ENCODE measurements around the gene FOXI1. TPM values are rescaled to one million over a fixed set of nuclear protein-coding genes. Genes with fewer than 3 reads are reported as not detected.

The FOXI1 gene
- total RNA-seq, 1 experiment from 2014 or later: not detected

- ChIA-PET RAD21 (ENCODE audit: low non-redundant PET in 1 of 2, low total read pairs in 2 of 2, uncharacterized antibody in 2 of 2, unreplicated experiment in 2 of 2) (no interaction called here), POLR2A (no interaction called here), CTCF (no interaction called here)
- DNase-seq (ENCODE audit: low read depth, low spot score): no peak
- Histone ChIP-seq H3K9ac (ENCODE audit: low read length) (no peak overlapping the region), H3K9me3 (ENCODE audit: control insufficient read depth in 1 of 2, insufficient read depth in 1 of 2, low read depth in 1 of 2, low read length in 2 of 2) (no peaks in the 10 kb centered on the region), H3K79me2 (ENCODE audit: insufficient read depth, low read length) (no peaks in the 10 kb centered on the region), H3K9me2 (ENCODE audit: insufficient read depth) (no peaks in the 10 kb centered on the region), H3K36me3 (ENCODE audit: control insufficient read depth in 1 of 2, insufficient read depth in 2 of 2, low read length in 2 of 2) (no peaks in the 10 kb centered on the region), H2AFZ (ENCODE audit: low read depth, low read length, poor library complexity, severe bottlenecking) (no peak overlapping the region), H3K27me3 (ENCODE audit: insufficient read depth, low read length) (no peaks in the 10 kb centered on the region), H3K4me1 (ENCODE audit: control insufficient read depth in 1 of 2, insufficient read depth in 2 of 2, low read length in 2 of 2) (peaks cover 0 to 5% of the 10 kb centered on the region in 2 experiments; a peak in 1 of 4 replicates), H4K20me1 (ENCODE audit: insufficient read depth) (no peaks in the 10 kb centered on the region), H3K27ac (ENCODE audit: low read depth, low read length) (no peak overlapping the region), H3K4me3 (replicated peaks in 1 of 2; ENCODE audit: low read depth in 1 of 2, low read length in 2 of 2) (no peak overlapping the region), H3K4me2 (ENCODE audit: low read length) (peak overlapping the region; percentile 17)
- ATAC-seq: no peak
- TF ChIP-seq ZNF274 (IDR thresholded peaks at IDR 0.05; ENCODE audit: low read depth, low read length): no peak
- BruUV-seq (replicated peaks): no TSS peak
- intact Hi-C loops (cut with micrococcal nuclease): no loop called here
These were observed 26.7 kb downstream of the FOXI1 start for GRCh38 chr5:170132269-170132975.

DNA sequence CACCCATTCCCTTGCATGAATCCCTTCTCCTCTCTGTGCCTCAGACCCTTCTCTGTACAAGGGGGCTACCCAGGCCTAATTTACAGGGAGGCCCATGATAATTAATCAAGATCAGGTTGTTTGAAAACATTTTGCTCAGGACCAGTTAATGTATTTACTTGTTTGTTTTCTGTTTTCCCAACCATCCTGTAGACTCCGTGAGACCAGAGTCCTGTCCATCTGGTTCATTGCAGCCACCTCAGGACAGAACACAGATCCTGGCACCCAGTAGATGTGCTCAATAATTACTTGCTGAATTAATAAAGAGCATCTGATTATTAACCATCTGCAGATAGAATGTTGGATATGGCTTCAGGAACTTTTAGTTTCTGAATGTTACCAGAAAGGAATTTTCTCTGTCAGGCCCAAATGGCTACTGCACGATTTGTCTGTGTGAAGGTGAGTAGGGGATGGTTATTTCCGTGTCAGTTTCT, 27.3 kb downstream of the FOXI1 start:
- Histone ChIP-seq H2AFZ (ENCODE audit: low read depth, low read length, poor library complexity, severe bottlenecking) (no peak overlapping the region), H3K36me3 (ENCODE audit: control insufficient read depth in 1 of 2, insufficient read depth in 2 of 2, low read length in 2 of 2) (no peaks in the 10 kb centered on the region), H3K79me2 (ENCODE audit: insufficient read depth, low read length) (no peaks in the 10 kb centered on the region), H4K20me1 (ENCODE audit: insufficient read depth) (no peaks in the 10 kb centered on the region), H3K27ac (ENCODE audit: low read depth, low read length) (no peak overlapping the region), H3K4me3 (replicated peaks in 1 of 2; ENCODE audit: low read depth in 1 of 2, low read length in 2 of 2) (no peak overlapping the region), H3K9me3 (ENCODE audit: control insufficient read depth in 1 of 2, insufficient read depth in 1 of 2, low read depth in 1 of 2, low read length in 2 of 2) (no peaks in the 10 kb centered on the region), H3K4me1 (ENCODE audit: control insufficient read depth in 1 of 2, insufficient read depth in 2 of 2, low read length in 2 of 2) (peaks cover 0 to 5% of the 10 kb centered on the region in 2 experiments; a peak in 1 of 4 replicates), H3K4me2 (ENCODE audit: low read length) (peak overlapping the region; percentile 17), H3K27me3 (ENCODE audit: insufficient read depth, low read length) (no peaks in the 10 kb centered on the region), H3K9ac (ENCODE audit: low read length) (no peak overlapping the region), H3K9me2 (ENCODE audit: insufficient read depth) (no peaks in the 10 kb centered on the region)
- TF ChIP-seq FOSL1 (IDR thresholded peaks at IDR 0.05; ENCODE audit: low read depth) (no peak), ZNF274 (IDR thresholded peaks at IDR 0.05; ENCODE audit: low read depth, low read length) (no peak), EZH2phosphoT487 (IDR thresholded peaks at IDR 0.05; ENCODE audit: borderline replicate concordance) (no peak), REST (IDR thresholded peaks at IDR 0.05; ENCODE audit: low read depth) (no peak), POLR2A (IDR thresholded peaks at IDR 0.05; ENCODE audit: borderline replicate concordance, extremely low read depth, insufficient read depth, insufficient read length) (no peak)
- TF ChIP-seq, protein P1, sequence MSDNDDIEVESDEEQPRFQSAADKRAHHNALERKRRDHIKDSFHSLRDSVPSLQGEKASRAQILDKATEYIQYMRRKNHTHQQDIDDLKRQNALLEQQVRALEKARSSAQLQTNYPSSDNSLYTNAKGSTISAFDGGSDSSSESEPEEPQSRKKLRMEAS (IDR thresholded peaks at IDR 0.05): no peak
- RAD21 ChIA-PET (ENCODE audit: low non-redundant PET in 1 of 2, low total read pairs in 2 of 2, uncharacterized antibody in 2 of 2, unreplicated experiment in 2 of 2): no interaction called here
- POLR2A ChIA-PET: no interaction called here
- intact Hi-C loops (cut with micrococcal nuclease): no loop called here
- CTCF ChIA-PET: no interaction called here
- DNase-seq (ENCODE audit: low read depth, low spot score): no peak
- no TSS peak for BruUV-seq (replicated peaks)
- no peak for ATAC-seq

Measured in HCT116 (cell line).